ENCODE results near the gene RGS14. TPM values are rescaled to one million over a fixed set of nuclear protein-coding genes. Genes with fewer than 3 reads are reported as not detected.

Gene RGS14
- total and polyA plus RNA-seq, 2 experiments from 2014 or later, result 23.5 to 37.9 TPM

DNA sequence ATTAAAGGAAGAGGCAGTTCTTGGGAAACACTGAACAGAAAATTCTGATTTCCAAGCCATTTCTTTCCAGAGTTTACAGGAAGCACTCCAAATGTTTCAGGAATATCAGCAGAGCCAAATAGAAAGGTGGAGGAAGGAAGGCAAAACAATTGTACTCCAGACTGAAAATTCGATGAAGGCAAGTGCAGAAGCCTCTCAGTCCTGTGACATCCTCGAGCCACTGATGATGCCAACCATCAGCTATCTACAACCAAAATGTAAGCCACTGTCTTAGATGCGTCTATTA lies 8.4 kb upstream of the RGS14 start (continued):
- TF ChIP-seq, protein P1, sequence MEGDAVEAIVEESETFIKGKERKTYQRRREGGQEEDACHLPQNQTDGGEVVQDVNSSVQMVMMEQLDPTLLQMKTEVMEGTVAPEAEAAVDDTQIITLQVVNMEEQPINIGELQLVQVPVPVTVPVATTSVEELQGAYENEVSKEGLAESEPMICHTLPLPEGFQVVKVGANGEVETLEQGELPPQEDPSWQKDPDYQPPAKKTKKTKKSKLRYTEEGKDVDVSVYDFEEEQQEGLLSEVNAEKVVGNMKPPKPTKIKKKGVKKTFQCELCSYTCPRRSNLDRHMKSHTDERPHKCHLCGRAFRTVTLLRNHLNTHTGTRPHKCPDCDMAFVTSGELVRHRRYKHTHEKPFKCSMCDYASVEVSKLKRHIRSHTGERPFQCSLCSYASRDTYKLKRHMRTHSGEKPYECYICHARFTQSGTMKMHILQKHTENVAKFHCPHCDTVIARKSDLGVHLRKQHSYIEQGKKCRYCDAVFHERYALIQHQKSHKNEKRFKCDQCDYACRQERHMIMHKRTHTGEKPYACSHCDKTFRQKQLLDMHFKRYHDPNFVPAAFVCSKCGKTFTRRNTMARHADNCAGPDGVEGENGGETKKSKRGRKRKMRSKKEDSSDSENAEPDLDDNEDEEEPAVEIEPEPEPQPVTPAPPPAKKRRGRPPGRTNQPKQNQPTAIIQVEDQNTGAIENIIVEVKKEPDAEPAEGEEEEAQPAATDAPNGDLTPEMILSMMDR (conservative IDR thresholded peaks at IDR 0.05; ENCODE audit: low read depth in 2 of 2), result no peak
- no peak for TF ChIP-seq STAT1 (IDR thresholded peaks at IDR 0.05; ENCODE audit: unreplicated experiment)
- TF ChIP-seq ZNF114 (CRISPR knock-in tag; IDR thresholded peaks at IDR 0.05), result no peak
- no peak for TF ChIP-seq CREB1 (CRISPR knock-in tag; IDR thresholded peaks at IDR 0.05; ENCODE audit: low read depth)

DNA sequence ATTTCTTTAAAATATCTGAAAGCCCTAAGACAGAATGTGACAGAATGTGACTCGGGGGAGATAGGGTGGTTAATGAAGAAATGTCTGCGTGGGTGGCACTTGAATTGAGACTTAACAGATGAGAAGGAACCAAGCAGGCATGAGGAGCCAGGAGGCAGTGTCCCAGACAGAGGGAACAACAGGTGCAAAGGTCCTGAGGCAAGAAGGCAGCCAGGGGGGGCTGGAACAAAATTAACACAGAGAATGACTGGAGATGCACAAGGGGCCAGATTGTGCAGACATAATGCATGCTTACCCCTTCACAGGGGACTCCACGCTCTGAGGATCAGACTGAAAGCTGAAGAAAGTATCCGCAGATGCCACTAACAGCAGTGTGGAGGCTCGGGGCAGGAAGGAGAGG lies 8.0 kb upstream of the RGS14 start:
- H3K79me2 ChIP-seq (replicated peaks; ENCODE audit: insufficient read depth), result peaks cover 63% of the 10 kb centered on the region
- H3K36me3 ChIP-seq (ENCODE audit: insufficient read depth), result peaks cover 13% of the 10 kb centered on the region; the same call in 1 of the 2 replicates
- H3K27ac ChIP-seq (ENCODE audit: low read depth), result no peak overlapping the region
- peak overlapping the region; percentile 99; the same call in 1 of the 2 replicates for H3K4me3 ChIP-seq
- no peaks in the 10 kb centered on the region; the same call in 1 of the 2 replicates for H3K27me3 ChIP-seq (ENCODE audit: insufficient read depth)
- H3K4me1 Mint-ChIP-seq, result peaks cover 22% of the 10 kb centered on the region
- H2AFZ ChIP-seq, result no peak overlapping the region
- peaks cover 11% of the 10 kb centered on the region for H3K27me3 Mint-ChIP-seq (ENCODE audit: insufficient read depth, low read depth, poor library complexity)
- ATAC-seq (no peak), DNase-seq (ENCODE audit: low spot score) (no peak)
- H4K20me1 ChIP-seq (replicated peaks; ENCODE audit: insufficient read depth), result peaks cover 22% of the 10 kb centered on the region
- TF ChIP-seq, protein P2, sequence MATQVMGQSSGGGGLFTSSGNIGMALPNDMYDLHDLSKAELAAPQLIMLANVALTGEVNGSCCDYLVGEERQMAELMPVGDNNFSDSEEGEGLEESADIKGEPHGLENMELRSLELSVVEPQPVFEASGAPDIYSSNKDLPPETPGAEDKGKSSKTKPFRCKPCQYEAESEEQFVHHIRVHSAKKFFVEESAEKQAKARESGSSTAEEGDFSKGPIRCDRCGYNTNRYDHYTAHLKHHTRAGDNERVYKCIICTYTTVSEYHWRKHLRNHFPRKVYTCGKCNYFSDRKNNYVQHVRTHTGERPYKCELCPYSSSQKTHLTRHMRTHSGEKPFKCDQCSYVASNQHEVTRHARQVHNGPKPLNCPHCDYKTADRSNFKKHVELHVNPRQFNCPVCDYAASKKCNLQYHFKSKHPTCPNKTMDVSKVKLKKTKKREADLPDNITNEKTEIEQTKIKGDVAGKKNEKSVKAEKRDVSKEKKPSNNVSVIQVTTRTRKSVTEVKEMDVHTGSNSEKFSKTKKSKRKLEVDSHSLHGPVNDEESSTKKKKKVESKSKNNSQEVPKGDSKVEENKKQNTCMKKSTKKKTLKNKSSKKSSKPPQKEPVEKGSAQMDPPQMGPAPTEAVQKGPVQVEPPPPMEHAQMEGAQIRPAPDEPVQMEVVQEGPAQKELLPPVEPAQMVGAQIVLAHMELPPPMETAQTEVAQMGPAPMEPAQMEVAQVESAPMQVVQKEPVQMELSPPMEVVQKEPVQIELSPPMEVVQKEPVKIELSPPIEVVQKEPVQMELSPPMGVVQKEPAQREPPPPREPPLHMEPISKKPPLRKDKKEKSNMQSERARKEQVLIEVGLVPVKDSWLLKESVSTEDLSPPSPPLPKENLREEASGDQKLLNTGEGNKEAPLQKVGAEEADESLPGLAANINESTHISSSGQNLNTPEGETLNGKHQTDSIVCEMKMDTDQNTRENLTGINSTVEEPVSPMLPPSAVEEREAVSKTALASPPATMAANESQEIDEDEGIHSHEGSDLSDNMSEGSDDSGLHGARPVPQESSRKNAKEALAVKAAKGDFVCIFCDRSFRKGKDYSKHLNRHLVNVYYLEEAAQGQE (IDR thresholded peaks at IDR 0.05; ENCODE audit: unreplicated experiment), result no peak
- TF ChIP-seq JUNB (IDR thresholded peaks at IDR 0.05; ENCODE audit: unreplicated experiment) (no peak), NANOG (IDR thresholded peaks at IDR 0.05; ENCODE audit: borderline replicate concordance) (no peak)
- peaks cover 14% of the 10 kb centered on the region for H3K36me3 Mint-ChIP-seq (ENCODE audit: low read depth)
- no peak overlapping the region for H3K27ac Mint-ChIP-seq
- peak overlapping the region; percentile 99 for H3K4me3 Mint-ChIP-seq
- H3K9me2 ChIP-seq (ENCODE audit: insufficient read depth), result no peaks in the 10 kb centered on the region
- peak overlapping the region; percentile 97; the same call in 1 of the 2 replicates for H3K4me2 ChIP-seq
- H3K9me3 Mint-ChIP-seq, result no peaks in the 10 kb centered on the region
- peaks cover 6% of the 10 kb centered on the region for H3K4me1 ChIP-seq (ENCODE audit: insufficient read depth)
- H3F3A ChIP-seq (replicated peaks; ENCODE audit: low read depth), result 0 out of 2 replicates have a peak, but pooled peaks cover 6% of the 10 kb centered on the region

DNA sequence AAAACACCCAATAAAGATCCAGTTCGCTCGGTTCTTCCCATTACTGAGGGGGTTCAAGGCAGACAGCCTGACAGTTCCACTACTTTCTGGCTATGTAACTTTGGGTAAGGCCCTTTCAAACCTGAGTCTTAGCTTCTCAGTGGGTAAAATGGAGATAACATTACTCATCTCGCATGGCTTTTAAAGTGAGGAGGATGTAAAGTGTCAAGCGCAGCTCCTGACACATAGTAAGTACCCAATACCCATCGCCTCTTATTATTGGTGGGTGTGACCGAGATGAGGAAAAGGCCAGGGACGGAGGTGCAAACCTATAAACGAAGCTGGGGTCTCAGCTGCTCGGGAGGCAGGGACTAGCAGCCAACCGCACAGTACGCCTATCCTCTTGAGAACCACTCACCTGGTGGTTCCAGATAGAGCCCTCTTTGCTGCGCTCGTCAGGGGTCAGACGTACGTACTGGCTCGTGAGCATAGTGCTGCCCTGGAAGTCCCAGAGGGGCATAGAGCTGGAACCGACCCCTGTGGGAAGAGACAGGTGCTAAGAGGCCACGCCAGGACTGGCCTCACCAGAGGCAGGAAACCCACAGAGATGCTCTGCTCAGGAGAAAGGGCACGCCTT lies 6.8 kb upstream of the RGS14 start:
- Mint-ChIP-seq H3K27ac (peak overlapping the region; percentile 100), H3K9me3 (no peaks in the 10 kb centered on the region), H3K4me1 (peaks cover 22% of the 10 kb centered on the region), H3K36me3 (ENCODE audit: low read depth) (peaks cover 14% of the 10 kb centered on the region), H3K27me3 (ENCODE audit: insufficient read depth, low read depth, poor library complexity) (peaks cover 11% of the 10 kb centered on the region), H3K4me3 (peak overlapping the region; percentile 99)
- ATAC-seq (peak; percentile 10; the same call in 2 of the 3 replicates), DNase-seq (ENCODE audit: low spot score) (no peak)
- H3K4me2 ChIP-seq, result peak overlapping the region; percentile 97
- H3K9me2 ChIP-seq (ENCODE audit: insufficient read depth), result peaks cover 4% of the 10 kb centered on the region; the same call in 1 of the 2 replicates
- H3K4me1 ChIP-seq (ENCODE audit: insufficient read depth), result peaks cover 6% of the 10 kb centered on the region
- H3K4me3 ChIP-seq, result peak overlapping the region; percentile 99
- H3F3A ChIP-seq (replicated peaks; ENCODE audit: low read depth), result 0 out of 2 replicates have a peak, but pooled peaks cover 6% of the 10 kb centered on the region
- H3K27me3 ChIP-seq (ENCODE audit: insufficient read depth), result no peaks in the 10 kb centered on the region; the same call in 1 of the 2 replicates
- peaks cover 13% of the 10 kb centered on the region; the same call in 1 of the 2 replicates for H3K36me3 ChIP-seq (ENCODE audit: insufficient read depth)
- H4K20me1 ChIP-seq (replicated peaks; ENCODE audit: insufficient read depth), result peaks cover 22% of the 10 kb centered on the region
- H3K79me2 ChIP-seq (replicated peaks; ENCODE audit: insufficient read depth), result peaks cover 55% of the 10 kb centered on the region
- peak overlapping the region; percentile 17 for H2AFZ ChIP-seq
- peak overlapping the region; percentile 96 for H3K27ac ChIP-seq (ENCODE audit: low read depth)
- TF ChIP-seq CREB1 (CRISPR knock-in tag; IDR thresholded peaks at IDR 0.05; ENCODE audit: low read depth) (no peak), STAT1 (IDR thresholded peaks at IDR 0.05; ENCODE audit: unreplicated experiment) (no peak), NANOG (IDR thresholded peaks at IDR 0.05; ENCODE audit: borderline replicate concordance) (no peak), JUNB (IDR thresholded peaks at IDR 0.05; ENCODE audit: unreplicated experiment) (no peak), EZH2 (IDR thresholded peaks at IDR 0.05; ENCODE audit: low read depth, unreplicated experiment) (no peak), EZH2phosphoT487 (IDR thresholded peaks at IDR 0.05; ENCODE audit: unreplicated experiment) (no peak), ZNF114 (CRISPR knock-in tag; IDR thresholded peaks at IDR 0.05) (no peak)
- TF ChIP-seq, protein P2 (IDR thresholded peaks at IDR 0.05; ENCODE audit: unreplicated experiment), result no peak
- TF ChIP-seq, protein P1 (conservative IDR thresholded peaks at IDR 0.05; ENCODE audit: low read depth in 2 of 2), result no peak

Data from GM23338 (cell line).